GM12878 (cell line): ENCODE data around the gene PALD1. TPM values are rescaled to one million over a fixed set of nuclear protein-coding genes. Genes with fewer than 3 reads are reported as not detected.

ENCODE experiments used
- ATAC-seq: fragments of 200-7000 bp; cut with Tn5 transposase; 3 replicates; pipeline ENCODE4 v1.9.1; 2020; ENCODE audit warnings: mild to moderate bottlenecking, moderate library complexity
- BruUV-seq: library from RNA; stranded (reverse); fragments of 400-500 nt; replicated peaks from 2 replicates; lab custom pipeline; 2021; lab: Mats Ljungman, UMichigan
- CTCF ChIA-PET: fragments of 300-600 bp; sonication (Branson Sonifier 250); formaldehyde crosslinking; extraction: SDS; loops from one replicate; lab custom pipeline; 2021; ENCODE audit warnings: inconsistent platforms; lab: Yijun Ruan, JAX
- POLR2A ChIA-PET: fragments of 350-600 bp; formaldehyde crosslinking; extraction: SDS; loops from one replicate; lab custom pipeline; 2021; ENCODE audit warnings: inconsistent platforms; lab: Charles Lee
- RAD21 ChIA-PET: fragments of 300-600 bp; sonication (Branson Sonifier 250); formaldehyde crosslinking; loops from one replicate; lab custom pipeline; 2023; ENCODE audit warnings: antibody characterized with exemption; ENCODE audit not compliant: unreplicated experiment; lab: Charles Lee
- SMC1A ChIA-PET: fragments of 300-600 bp; sonication (Branson Sonifier 250); formaldehyde crosslinking; loops from one replicate; lab custom pipeline; 2023; ENCODE audit not compliant: unreplicated experiment, uncharacterized antibody; lab: Charles Lee
- DNase-seq: peaks from one replicate; pipeline ENCODE4 v3.0.0-alpha.2; 2011; ENCODE audit warnings: low read depth, low spot score
- FAIRE-seq: peaks from 3 replicates; lab custom pipeline; 2011; peaks lifted over from hg19 to GRCh38; lab: Jason Lieb, UNC
- H2AFZ ChIP-seq: 2 replicates; pipeline ENCODE4 v1.6.0; 2011; ENCODE audit warnings: low read depth, low read length, control low read depth; ENCODE audit not compliant: control insufficient read depth
- H3K27ac ChIP-seq: 2 replicates; pipeline ENCODE4 v1.5.1; 2011; ENCODE audit warnings: control low read depth; ENCODE audit not compliant: control insufficient read depth, insufficient read depth
- H3K27me3 ChIP-seq, 2 experiments: replicated peaks in 1 of 2; 2 replicates each; pipeline versions ENCODE4 v1.6.0 to v1.6.1; 2011; ENCODE audit warnings: low read length in 1 of 2; ENCODE audit not compliant: control insufficient read depth in 2 of 2, insufficient read depth in 2 of 2
- H3K36me3 ChIP-seq, 2 experiments: 2 replicates each; pipeline ENCODE4 v1.5.1; 2011; ENCODE audit warnings: low read length in 1 of 2; ENCODE audit not compliant: control insufficient read depth in 2 of 2, insufficient read depth in 2 of 2
- H3K4me1 ChIP-seq: 2 replicates; pipeline ENCODE4 v1.6.1; 2011; ENCODE audit warnings: mild to moderate bottlenecking, low read length, moderate library complexity, mixed read lengths; ENCODE audit not compliant: control insufficient read depth, insufficient read depth
- H3K4me2 ChIP-seq: 2 replicates; pipeline ENCODE4 v1.6.0; 2011; ENCODE audit warnings: control low read depth; ENCODE audit not compliant: control insufficient read depth, insufficient read depth
- H3K4me3 ChIP-seq: fragments of 200-600 bp; sonication (generic); 2 replicates; pipeline ENCODE4 v1.5.1; 2016
- H3K79me2 ChIP-seq: 2 replicates; pipeline ENCODE4 v1.6.0; 2011; ENCODE audit warnings: low read length; ENCODE audit not compliant: control insufficient read depth, insufficient read depth
- H3K9ac ChIP-seq: 2 replicates; pipeline ENCODE4 v1.8.0; 2011; ENCODE audit warnings: low read length, control low read depth, mixed read lengths; ENCODE audit not compliant: control insufficient read depth, insufficient read depth
- H3K9me3 ChIP-seq: replicated peaks from 3 replicates; pipeline ENCODE4 v1.5.1; 2011; ENCODE audit warnings: mild to moderate bottlenecking, low read length; ENCODE audit not compliant: control insufficient read depth, insufficient read depth
- H4K20me1 ChIP-seq: 2 replicates; pipeline ENCODE4 v1.6.0; 2011; ENCODE audit not compliant: control insufficient read depth, insufficient read depth
- EP300 ChIP-seq, 2 experiments: fragments of 150-350 bp in 1 of 2; IDR thresholded peaks; 2 replicates each; pipeline ENCODE4 v1.6.1; 2011 to 2012; ENCODE audit warnings: low read depth in 2 of 2, low read length in 2 of 2, borderline replicate concordance in 1 of 2, improper control_type of control experiment in 1 of 2, inconsistent platforms in 1 of 2; ENCODE audit not compliant: control insufficient read depth in 1 of 2
- IKZF2 ChIP-seq, 2 experiments: fragments of 450-650 bp; IDR thresholded peaks; 2 replicates each; pipeline ENCODE4 v1.6.1; 2017; ENCODE audit warnings: mild to moderate bottlenecking in 2 of 2, moderate library complexity in 2 of 2
- RB1 ChIP-seq: fragments of 450-650 bp; formaldehyde crosslinking; IDR thresholded peaks from 2 replicates; pipeline ENCODE4 v1.6.1; 2017; ENCODE audit warnings: mild to moderate bottlenecking, borderline replicate concordance
- RBBP5 ChIP-seq: fragments of 200-600 bp; sonication (generic); conservative IDR thresholded peaks from 2 replicates; pipeline ENCODE4 v1.6.1; 2016
- WGBS: methylation state at CpG from one replicate; pipeline ENCODE4 v1.1.6; 2016; ENCODE audit warnings: low lambda C conversion rate; ENCODE audit not compliant: insufficient replicate concordance, insufficient coverage; ENCODE audit errors: missing lambda C conversion rate; 5-methylcytosine and 5-hydroxymethylcytosine counted together
- in situ Hi-C: fragments of 300-500 bp; cut with MboI; formaldehyde crosslinking; loops from 9 replicates; pipeline ENCODE4 v1.14.3; 2018; ENCODE audit warnings: mixed read lengths
- intact Hi-C: fragments of 100-400 bp; cut with micrococcal nuclease; formaldehyde crosslinking; loops from one replicate; pipeline ENCODE4 v1.14.2; 2022; ENCODE audit not compliant: unreplicated experiment
- polyA plus RNA-seq, 11 experiments: library from polyadenylated mRNA; depleted of rRNA in 4 of 11; unstranded in 6 of 11; stranded (reverse) in 5 of 11; fragments of >200 nt; fragmentation: Nextera tagmentation in 4 of 11; fragmentation: Illumina TruSeq in 1 of 11; extraction: Ambion mirVana in 4 of 11; extraction: Trizol in 1 of 11; gene quantifications; 1 replicate in 1 of 11; 2 replicates in 10 of 11; pipeline versions ENCODE4 v1.2.1 to v1.2.3, GENCODE V29; 2011 to 2016; ENCODE audit warnings: inconsistent platforms in 2 of 11, missing spikeins in 2 of 11, low read depth in 1 of 11
- total RNA-seq, 4 experiments: library from RNA; depleted of rRNA in 3 of 4; stranded (reverse); fragments of >200 nt in 3 of 4; fragmentation: Illumina TruSeq in 1 of 4; extraction: Trizol in 1 of 4; gene quantifications; 2 replicates each; pipeline versions ENCODE4 v1.2.1 to v1.2.3, GENCODE V29; 2013 to 2021
- TF ChIP-seq, protein P1 (sequence below): fragments of 450-650 bp; IDR thresholded peaks from 2 replicates; pipeline ENCODE4 v1.6.1; 2014; ENCODE audit warnings: mild to moderate bottlenecking
- TF ChIP-seq, protein P2 (sequence below): fragments of 450-650 bp; IDR thresholded peaks from 2 replicates; pipeline ENCODE4 v1.6.1; 2018; ENCODE audit warnings: borderline replicate concordance, mild to moderate bottlenecking; ENCODE audit not compliant: partially characterized antibody
- TF ChIP-seq, protein P3 (sequence below): fragments of 450-650 bp; formaldehyde crosslinking; IDR thresholded peaks from 2 replicates; pipeline ENCODE4 v1.4.0; 2020; ENCODE audit warnings: mild to moderate bottlenecking, moderate library complexity

The PALD1 gene
- total and polyA plus RNA-seq, 10 of the 15 experiments (the other 5 are each of a cell fraction or from before 2014, with no cell fraction given) = 0.43 to 20.9 (median 9.0) TPM

DNA sequence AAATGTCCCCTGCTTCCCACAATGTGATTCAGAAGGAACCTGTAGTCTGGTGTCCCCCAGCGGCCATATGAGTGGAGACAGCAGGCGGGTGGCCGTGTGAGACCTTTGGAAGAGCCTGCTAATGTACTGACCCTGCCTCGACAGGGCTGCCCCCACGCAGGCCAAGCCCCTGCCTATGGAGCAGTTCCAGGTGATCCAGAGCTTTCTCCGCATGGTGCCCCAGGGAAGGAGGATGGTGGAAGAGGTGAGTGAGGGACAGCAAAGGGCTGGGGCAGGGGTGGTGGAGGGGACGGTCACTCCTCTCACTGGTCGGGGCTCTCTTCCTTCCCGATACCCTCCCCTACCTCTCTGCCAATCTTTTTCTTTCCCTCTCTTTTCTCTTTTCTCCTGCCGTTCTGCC, 55.7 kb downstream of the PALD1 start:
- 69% methylated on average over 9 of the region's 10 CpGs for WGBS
- ChIA-PET SMC1A (no interaction called here), RAD21 (interaction anchor here (1.6 kb wide), 1 partner anchor 73 kb away, joined by 4 read pairs; no protein-coding TSS in a partner anchor)
- Histone ChIP-seq H3K9ac (no peak overlapping the region), H3K9me3 (no peaks in the 10 kb centered on the region), H3K27me3 (no peaks in the 10 kb centered on the region), H3K4me3 (no peak overlapping the region), H4K20me1 (no peaks in the 10 kb centered on the region)
- no peak for TF ChIP-seq RB1
- TF ChIP-seq, protein P1, sequence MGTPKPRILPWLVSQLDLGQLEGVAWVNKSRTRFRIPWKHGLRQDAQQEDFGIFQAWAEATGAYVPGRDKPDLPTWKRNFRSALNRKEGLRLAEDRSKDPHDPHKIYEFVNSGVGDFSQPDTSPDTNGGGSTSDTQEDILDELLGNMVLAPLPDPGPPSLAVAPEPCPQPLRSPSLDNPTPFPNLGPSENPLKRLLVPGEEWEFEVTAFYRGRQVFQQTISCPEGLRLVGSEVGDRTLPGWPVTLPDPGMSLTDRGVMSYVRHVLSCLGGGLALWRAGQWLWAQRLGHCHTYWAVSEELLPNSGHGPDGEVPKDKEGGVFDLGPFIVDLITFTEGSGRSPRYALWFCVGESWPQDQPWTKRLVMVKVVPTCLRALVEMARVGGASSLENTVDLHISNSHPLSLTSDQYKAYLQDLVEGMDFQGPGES = no peak
- no peak for TF ChIP-seq EP300 (IDR thresholded peaks at IDR 0.05; ENCODE audit: borderline replicate concordance in 1 of 2, control insufficient read depth in 1 of 2, low read depth in 2 of 2, low read length in 2 of 2)
- TF ChIP-seq, protein P2, sequence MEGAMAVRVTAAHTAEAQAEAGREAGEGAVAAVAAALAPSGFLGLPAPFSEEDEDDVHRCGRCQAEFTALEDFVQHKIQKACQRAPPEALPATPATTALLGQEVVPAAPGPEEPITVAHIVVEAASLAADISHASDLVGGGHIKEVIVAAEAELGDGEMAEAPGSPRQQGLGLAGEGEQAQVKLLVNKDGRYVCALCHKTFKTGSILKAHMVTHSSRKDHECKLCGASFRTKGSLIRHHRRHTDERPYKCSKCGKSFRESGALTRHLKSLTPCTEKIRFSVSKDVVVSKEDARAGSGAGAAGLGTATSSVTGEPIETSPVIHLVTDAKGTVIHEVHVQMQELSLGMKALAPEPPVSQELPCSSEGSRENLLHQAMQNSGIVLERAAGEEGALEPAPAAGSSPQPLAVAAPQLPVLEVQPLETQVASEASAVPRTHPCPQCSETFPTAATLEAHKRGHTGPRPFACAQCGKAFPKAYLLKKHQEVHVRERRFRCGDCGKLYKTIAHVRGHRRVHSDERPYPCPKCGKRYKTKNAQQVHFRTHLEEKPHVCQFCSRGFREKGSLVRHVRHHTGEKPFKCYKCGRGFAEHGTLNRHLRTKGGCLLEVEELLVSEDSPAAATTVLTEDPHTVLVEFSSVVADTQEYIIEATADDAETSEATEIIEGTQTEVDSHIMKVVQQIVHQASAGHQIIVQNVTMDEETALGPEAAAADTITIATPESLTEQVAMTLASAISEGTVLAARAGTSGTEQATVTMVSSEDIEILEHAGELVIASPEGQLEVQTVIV = no peak
- TF ChIP-seq, protein P3, sequence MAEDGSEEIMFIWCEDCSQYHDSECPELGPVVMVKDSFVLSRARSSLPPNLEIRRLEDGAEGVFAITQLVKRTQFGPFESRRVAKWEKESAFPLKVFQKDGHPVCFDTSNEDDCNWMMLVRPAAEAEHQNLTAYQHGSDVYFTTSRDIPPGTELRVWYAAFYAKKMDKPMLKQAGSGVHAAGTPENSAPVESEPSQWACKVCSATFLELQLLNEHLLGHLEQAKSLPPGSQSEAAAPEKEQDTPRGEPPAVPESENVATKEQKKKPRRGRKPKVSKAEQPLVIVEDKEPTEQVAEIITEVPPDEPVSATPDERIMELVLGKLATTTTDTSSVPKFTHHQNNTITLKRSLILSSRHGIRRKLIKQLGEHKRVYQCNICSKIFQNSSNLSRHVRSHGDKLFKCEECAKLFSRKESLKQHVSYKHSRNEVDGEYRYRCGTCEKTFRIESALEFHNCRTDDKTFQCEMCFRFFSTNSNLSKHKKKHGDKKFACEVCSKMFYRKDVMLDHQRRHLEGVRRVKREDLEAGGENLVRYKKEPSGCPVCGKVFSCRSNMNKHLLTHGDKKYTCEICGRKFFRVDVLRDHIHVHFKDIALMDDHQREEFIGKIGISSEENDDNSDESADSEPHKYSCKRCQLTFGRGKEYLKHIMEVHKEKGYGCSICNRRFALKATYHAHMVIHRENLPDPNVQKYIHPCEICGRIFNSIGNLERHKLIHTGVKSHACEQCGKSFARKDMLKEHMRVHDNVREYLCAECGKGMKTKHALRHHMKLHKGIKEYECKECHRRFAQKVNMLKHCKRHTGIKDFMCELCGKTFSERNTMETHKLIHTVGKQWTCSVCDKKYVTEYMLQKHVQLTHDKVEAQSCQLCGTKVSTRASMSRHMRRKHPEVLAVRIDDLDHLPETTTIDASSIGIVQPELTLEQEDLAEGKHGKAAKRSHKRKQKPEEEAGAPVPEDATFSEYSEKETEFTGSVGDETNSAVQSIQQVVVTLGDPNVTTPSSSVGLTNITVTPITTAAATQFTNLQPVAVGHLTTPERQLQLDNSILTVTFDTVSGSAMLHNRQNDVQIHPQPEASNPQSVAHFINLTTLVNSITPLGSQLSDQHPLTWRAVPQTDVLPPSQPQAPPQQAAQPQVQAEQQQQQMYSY (CRISPR knock-in tag) = no peak
- no peak for TF ChIP-seq RBBP5
- no peak for TF ChIP-seq IKZF2 (IDR thresholded peaks at IDR 0.05)
- TF ChIP-seq, all 136 proteins: peak for 0
- H3K36me3 ChIP-seq = peaks cover 0 to 5% of the 10 kb centered on the region in 2 experiments; a peak in 2 of 4 replicates
- no peak overlapping the region for H3K27ac ChIP-seq
- H3K4me2 ChIP-seq = no peak overlapping the region
- no peak for ATAC-seq
- ChIA-PET CTCF (no interaction called here), POLR2A (no interaction called here)
- no peak for FAIRE-seq
- H3K79me2 ChIP-seq = no peaks in the 10 kb centered on the region
- no peak overlapping the region for H2AFZ ChIP-seq
- in situ Hi-C loops (no loop called here), intact Hi-C loops (no loop called here)
- no peaks in the 10 kb centered on the region for H3K4me1 ChIP-seq
- BruUV-seq = no TSS peak
- DNase-seq = no peak
